Tibial nerve (tissue), 4 donors: ENCODE data around the gene MDM1.

Experiments
- EP300 ChIP-seq, 2 donors: sonication (generic); formaldehyde crosslinking; IDR thresholded peaks; one replicate each; pipeline ENCODE4 v1.6.1; 2017; ENCODE audit warnings: antibody characterized with exemption in 2 of 2, mild to moderate bottlenecking in 1 of 2
- TF ChIP-seq, protein P1 (sequence below), 5 experiments: fragments of 200-600 bp in 3 of 5; fragments of 450-650 bp in 2 of 5; sonication (generic) in 3 of 5; IDR thresholded peaks; one replicate each; pipeline ENCODE4 v1.5.1; 2016 to 2019; ENCODE audit warnings: antibody characterized with exemption in 5 of 5, mild to moderate bottlenecking in 3 of 5, moderate library complexity in 2 of 5

DNA sequence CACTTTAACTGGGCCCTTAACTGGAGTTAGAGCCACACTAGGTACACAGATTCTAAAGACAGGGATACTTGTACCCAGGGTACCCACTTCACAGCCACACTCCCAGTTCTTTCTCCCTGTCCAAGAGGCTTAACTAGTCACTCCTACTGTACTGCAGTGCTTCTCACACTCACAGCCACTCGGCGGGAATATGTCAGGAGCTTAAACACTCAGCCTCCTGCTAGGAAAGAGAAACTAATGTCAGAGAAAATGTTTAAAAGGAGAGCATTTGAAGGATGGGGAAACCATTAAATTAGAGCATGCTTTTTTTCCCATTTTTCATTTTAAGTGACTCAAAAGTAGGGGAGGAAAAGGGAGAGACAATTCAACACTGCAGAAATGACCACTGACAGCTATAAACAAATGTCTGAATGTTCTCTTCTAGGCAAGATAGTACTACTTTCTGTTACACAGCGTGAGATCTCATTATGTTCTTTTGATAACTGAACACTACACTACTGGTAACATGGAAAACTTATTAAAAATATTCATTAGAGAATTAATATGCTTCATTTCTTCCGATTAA is 22.9 kb upstream of the MDM1 start:
- TF ChIP-seq EP300 (IDR thresholded peaks at IDR 0.05) = no peak
- TF ChIP-seq, protein P1, sequence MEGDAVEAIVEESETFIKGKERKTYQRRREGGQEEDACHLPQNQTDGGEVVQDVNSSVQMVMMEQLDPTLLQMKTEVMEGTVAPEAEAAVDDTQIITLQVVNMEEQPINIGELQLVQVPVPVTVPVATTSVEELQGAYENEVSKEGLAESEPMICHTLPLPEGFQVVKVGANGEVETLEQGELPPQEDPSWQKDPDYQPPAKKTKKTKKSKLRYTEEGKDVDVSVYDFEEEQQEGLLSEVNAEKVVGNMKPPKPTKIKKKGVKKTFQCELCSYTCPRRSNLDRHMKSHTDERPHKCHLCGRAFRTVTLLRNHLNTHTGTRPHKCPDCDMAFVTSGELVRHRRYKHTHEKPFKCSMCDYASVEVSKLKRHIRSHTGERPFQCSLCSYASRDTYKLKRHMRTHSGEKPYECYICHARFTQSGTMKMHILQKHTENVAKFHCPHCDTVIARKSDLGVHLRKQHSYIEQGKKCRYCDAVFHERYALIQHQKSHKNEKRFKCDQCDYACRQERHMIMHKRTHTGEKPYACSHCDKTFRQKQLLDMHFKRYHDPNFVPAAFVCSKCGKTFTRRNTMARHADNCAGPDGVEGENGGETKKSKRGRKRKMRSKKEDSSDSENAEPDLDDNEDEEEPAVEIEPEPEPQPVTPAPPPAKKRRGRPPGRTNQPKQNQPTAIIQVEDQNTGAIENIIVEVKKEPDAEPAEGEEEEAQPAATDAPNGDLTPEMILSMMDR (IDR thresholded peaks at IDR 0.05) = no peak
